ENCODE data around the gene TPRN.

Gene TPRN

DNA sequence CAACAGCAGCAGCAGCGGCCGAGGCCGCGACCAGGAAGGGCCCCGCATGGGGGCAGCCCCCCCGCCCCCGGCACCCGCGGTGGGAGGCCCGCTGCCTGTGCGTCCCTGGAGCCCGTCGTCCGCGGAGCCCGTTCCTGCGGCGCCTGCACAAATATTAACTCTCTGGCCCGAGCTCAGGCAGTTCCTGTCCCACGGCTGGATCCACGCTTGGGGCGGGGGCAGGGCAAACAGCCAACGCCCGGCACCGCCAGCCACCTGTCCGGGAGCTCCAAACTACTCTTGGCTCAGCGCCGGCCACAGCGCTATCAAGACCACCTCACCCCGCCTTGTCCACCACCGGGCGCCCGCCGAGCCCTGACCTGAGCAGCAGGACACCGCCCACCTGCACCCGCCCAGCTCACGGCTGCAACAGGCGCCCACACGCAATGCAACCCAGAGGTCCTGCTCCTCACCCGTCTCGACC, 30.6 kb downstream of the TPRN start, which contains the start of gene LRRC26:
LRRC26 (minus strand) TSS at position 156 of the 463 bp plus-strand sequence; CDS start at position 48, 108 bp downstream.
- Histone ChIP-seq H3K27me3 (ENCODE audit: control insufficient read depth in 1 of 2, insufficient read depth in 2 of 2, low read length in 2 of 2) (peaks cover 14 to 80% of the 10 kb centered on the region in 2 donors), H3K9me3 (ENCODE audit: low read length) (no peaks in the 10 kb centered on the region), H3K27ac (ENCODE audit: low read depth, low read length) (no peak within 1 kb of the TSS), H3K36me3 (ENCODE audit: insufficient read depth, low read length) (no peaks in the 10 kb centered on the region), H3K9ac (ENCODE audit: low read length) (no peak within 1 kb of the TSS), H3K4me3 (ENCODE audit: low read depth in 1 of 2, low read length in 2 of 2) (peak within 1 kb of the TSS in 1 of 2 donors; percentile 47), H3K4me1 (ENCODE audit: insufficient read depth, low read length) (no peaks in the 10 kb centered on the region)

DNA sequence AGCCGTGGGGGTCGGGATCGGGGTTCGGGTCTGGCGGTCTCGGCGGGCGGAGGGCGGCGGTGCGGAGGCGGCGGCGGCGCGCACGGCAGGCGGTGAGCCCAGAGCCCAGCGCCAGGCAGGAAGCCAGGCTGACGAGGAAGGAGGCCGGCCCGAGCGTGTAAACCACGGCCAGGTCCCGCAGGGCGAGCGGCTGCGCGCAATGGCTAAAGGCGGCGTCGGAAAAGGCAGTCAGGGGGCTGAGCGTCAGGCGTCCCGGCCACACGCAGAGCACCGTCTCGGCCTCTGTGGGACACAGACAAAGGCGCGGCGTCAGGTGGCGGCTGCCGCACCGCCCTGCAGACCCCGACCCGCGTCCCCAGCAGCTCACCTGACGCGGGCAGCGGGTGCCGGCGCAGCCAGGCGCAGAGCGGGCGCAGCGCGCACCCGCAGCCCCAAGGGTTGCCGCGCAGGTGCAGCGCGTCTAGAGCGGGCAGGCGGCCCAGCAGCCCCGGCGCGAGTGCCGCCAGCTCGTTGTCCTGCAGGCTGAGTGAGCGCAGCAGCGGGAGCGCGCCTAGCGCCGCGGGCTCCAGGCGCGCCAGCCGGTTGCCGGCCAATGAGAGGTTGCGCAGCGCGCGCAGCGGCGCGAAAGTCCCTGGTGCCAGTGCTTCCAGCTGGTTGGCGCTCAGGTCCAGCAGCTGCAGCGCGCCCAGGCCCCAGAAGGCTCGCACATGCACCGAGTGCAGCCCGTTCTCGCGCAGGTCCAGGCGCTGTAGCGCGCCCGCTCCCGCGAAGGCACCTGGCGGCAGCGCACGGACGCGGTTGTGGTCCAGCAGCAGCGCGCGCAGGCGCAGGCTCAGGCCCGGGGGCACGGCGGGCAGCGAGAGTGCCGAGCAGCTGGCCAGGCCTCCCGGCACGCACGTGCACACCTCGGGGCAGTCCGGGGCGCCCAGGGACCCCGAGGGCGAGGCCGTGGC, 31.4 kb downstream of the TPRN start:
- Histone ChIP-seq H3K4me3 (ENCODE audit: low read depth in 1 of 2, low read length in 2 of 2) (peak overlapping the region in 1 of 2 donors; percentile 47), H3K27me3 (ENCODE audit: control insufficient read depth in 1 of 2, insufficient read depth in 2 of 2, low read length in 2 of 2) (peaks cover 18 to 84% of the 10 kb centered on the region in 2 donors), H3K27ac (ENCODE audit: low read depth, low read length) (no peak overlapping the region), H3K4me1 (ENCODE audit: insufficient read depth, low read length) (no peaks in the 10 kb centered on the region), H3K36me3 (ENCODE audit: insufficient read depth, low read length) (no peaks in the 10 kb centered on the region), H3K9ac (ENCODE audit: low read length) (no peak overlapping the region), H3K9me3 (ENCODE audit: low read length) (no peaks in the 10 kb centered on the region)

DNA sequence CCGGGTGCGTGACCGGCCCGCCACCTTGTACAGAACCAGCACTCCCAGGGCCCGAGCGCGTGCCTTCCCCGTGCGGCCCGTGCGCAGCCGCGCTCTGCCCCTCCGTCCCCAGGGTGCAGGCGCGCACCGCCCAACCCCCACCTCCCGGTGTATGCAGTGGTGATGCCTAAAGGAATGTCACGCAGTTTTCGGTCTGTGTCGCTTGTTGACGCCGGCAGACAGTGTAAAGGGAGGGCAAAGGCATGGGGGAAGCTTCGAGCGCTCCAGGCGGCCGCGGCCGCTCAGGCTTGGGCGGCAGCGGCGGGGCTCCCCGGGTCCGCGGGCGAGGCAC, 32.0 kb downstream of the TPRN start:
- Histone ChIP-seq H3K27me3 (ENCODE audit: control insufficient read depth in 1 of 2, insufficient read depth in 2 of 2, low read length in 2 of 2) (peaks cover 25 to 87% of the 10 kb centered on the region in 2 donors), H3K27ac (ENCODE audit: low read depth, low read length) (no peak overlapping the region), H3K9ac (ENCODE audit: low read length) (no peak overlapping the region), H3K4me3 (ENCODE audit: low read depth in 1 of 2, low read length in 2 of 2) (no peak overlapping the region), H3K4me1 (ENCODE audit: insufficient read depth, low read length) (no peaks in the 10 kb centered on the region), H3K36me3 (ENCODE audit: insufficient read depth, low read length) (no peaks in the 10 kb centered on the region), H3K9me3 (ENCODE audit: low read length) (no peaks in the 10 kb centered on the region)

DNA sequence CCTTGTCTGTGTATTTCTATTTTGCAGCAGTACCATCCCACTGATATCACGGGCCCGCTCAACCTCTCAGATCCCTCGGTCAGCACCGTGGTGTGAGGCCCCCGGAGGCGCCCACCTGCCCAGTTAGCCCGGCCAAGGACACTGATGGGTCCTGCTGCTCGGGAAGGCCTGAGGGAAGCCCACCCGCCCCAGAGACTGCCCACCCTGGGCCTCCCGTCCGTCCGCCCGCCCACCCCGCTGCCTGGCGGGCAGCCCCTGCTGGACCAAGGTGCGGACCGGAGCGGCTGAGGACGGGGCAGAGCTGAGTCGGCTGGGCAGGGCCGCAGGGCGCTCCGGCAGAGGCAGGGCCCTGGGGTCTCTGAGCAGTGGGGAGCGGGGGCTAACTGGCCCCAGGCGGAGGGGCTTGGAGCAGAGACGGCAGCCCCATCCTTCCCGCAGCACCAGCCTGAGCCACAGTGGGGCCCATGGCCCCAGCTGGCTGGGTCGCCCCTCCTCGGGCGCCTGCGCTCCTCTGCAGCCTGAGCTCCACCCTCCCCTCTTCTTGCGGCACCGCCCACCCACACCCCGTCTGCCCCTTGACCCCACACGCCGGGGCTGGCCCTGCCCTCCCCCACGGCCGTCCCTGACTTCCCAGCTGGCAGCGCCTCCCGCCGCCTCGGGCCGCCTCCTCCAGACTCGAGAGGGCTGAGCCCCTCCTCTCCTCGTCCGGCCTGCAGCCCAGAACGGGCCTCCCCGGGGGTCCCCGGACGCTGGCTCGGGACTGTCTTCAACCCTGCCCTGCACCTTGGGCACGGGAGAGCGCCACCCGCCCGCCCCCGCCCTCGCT, 32.6 kb downstream of the TPRN start:
- Histone ChIP-seq H3K27ac (ENCODE audit: low read depth, low read length) (no peak overlapping the region), H3K9ac (ENCODE audit: low read length) (no peak overlapping the region), H3K36me3 (ENCODE audit: insufficient read depth, low read length) (no peaks in the 10 kb centered on the region), H3K4me1 (ENCODE audit: insufficient read depth, low read length) (no peaks in the 10 kb centered on the region), H3K27me3 (ENCODE audit: control insufficient read depth in 1 of 2, insufficient read depth in 2 of 2, low read length in 2 of 2) (peaks cover 27 to 93% of the 10 kb centered on the region in 2 donors), H3K4me3 (ENCODE audit: low read depth in 1 of 2, low read length in 2 of 2) (no peak overlapping the region), H3K9me3 (ENCODE audit: low read length) (no peaks in the 10 kb centered on the region)

DNA sequence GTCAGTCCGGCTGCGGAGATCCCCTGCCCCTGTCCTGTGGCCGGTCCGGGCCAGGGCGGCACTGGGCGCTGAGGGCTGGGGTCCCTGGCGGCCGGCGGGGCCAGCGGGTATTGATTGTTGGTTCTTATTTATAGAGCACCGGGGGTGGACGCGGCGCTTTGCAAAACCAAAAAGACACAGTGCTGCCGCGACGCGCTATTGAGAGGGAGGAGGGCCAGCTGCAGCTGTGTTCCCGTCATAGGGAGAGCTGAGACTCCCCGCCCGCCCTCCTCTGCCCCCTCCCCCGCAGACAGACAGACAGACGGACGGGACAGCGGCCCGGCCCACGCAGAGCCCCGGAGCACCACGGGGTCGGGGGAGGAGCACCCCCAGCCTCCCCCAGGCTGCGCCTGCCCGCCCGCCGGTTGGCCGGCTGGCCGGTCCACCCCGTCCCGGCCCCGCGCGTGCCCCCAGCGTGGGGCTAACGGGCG, 33.2 kb downstream of the TPRN start:
- Histone ChIP-seq H3K36me3 (ENCODE audit: insufficient read depth, low read length) (no peaks in the 10 kb centered on the region), H3K27me3 (ENCODE audit: control insufficient read depth in 1 of 2, insufficient read depth in 2 of 2, low read length in 2 of 2) (peaks cover 27 to 95% of the 10 kb centered on the region in 2 donors), H3K27ac (ENCODE audit: low read depth, low read length) (no peak overlapping the region), H3K4me3 (ENCODE audit: low read depth in 1 of 2, low read length in 2 of 2) (no peak overlapping the region), H3K9me3 (ENCODE audit: low read length) (no peaks in the 10 kb centered on the region), H3K4me1 (ENCODE audit: insufficient read depth, low read length) (no peaks in the 10 kb centered on the region), H3K9ac (ENCODE audit: low read length) (no peak overlapping the region)

DNA sequence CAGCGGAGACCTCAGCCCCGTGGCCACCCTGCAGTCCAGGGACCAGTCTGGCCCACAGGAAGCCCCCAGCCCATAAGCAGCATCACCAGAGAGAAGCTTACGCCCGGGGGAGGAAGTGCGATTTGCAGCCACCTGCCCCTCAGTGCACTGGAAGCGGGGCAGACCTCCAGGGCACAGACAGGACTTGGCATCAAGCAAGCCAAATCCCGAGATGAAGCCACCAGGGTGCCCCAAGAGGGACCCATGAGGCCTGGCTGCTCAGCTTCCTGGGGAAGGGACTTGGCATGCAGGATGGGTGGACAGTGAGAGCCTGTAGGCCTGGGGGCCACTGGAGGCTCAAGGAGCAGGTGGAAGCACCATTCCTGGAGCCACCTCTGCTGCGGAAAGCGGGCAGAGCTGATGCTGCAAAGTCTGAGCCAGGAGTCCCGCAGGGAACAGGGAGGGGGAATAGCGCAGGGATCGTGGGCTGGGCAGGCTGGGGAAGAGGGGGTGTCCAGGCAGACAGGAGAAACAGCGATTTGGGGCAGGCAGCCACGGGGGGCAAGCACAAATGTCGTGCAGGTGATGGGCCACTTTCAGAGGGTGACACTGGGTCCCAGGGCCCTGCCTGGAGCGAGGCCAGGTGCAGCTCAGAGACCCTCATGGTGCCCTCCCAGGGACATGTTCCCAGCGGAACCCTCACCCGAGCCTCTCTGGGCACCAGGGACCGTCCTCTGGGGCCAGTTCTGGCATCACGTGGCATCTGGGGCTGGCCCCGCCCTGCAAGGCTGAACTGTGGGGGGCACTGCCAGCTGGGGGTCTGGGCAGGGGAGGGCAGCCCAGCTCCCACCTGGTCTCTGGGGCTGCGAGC, 33.9 kb downstream of the TPRN start:
- Histone ChIP-seq H3K27ac (ENCODE audit: low read depth, low read length) (no peak overlapping the region), H3K4me3 (ENCODE audit: low read depth in 1 of 2, low read length in 2 of 2) (no peak overlapping the region), H3K9ac (ENCODE audit: low read length) (no peak overlapping the region), H3K27me3 (ENCODE audit: control insufficient read depth in 1 of 2, insufficient read depth in 2 of 2, low read length in 2 of 2) (peaks cover 27 to 95% of the 10 kb centered on the region in 2 donors), H3K36me3 (ENCODE audit: insufficient read depth, low read length) (no peaks in the 10 kb centered on the region), H3K4me1 (ENCODE audit: insufficient read depth, low read length) (no peaks in the 10 kb centered on the region), H3K9me3 (ENCODE audit: low read length) (no peaks in the 10 kb centered on the region)

DNA sequence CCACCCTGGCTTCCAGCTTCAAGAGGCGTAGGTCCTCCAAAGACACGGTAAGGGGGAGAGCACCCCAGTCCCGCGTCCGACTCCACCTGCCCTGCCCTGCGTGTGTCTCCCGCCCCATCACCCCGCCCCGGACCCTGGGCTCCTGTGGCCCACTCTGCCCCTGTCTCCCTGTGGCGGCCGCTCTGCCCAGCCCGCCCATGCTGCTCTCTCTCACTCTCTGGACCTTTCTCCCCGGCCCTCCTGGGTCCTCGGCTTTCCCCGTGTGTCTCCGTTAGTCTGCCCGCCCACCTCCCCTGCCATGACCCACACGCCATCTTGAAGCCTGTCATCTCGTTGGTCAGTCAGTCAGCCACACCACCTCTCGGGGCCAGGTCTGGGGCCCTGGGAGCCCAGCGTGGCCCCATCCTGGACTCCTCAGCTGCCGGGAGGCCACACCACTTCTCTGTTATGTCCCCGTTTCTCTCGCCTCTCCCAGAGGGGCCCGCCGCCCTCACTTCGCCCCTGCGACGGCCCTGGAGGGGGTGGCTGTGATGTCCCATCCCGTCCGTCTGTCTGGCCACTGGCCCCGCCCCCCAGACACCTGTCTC, 35.2 kb downstream of the TPRN start:
- no peaks in the 10 kb centered on the region for H3K9me3 ChIP-seq (ENCODE audit: low read length)
- H3K9ac ChIP-seq (ENCODE audit: low read length), result no peak overlapping the region
- no peaks in the 10 kb centered on the region for H3K4me1 ChIP-seq (ENCODE audit: insufficient read depth, low read length)
- H3K27ac ChIP-seq (ENCODE audit: low read depth, low read length), result no peak overlapping the region
- peaks cover 23 to 90% of the 10 kb centered on the region in 2 donors for H3K27me3 ChIP-seq (ENCODE audit: control insufficient read depth in 1 of 2, insufficient read depth in 2 of 2, low read length in 2 of 2)
- H3K4me3 ChIP-seq (ENCODE audit: low read depth in 1 of 2, low read length in 2 of 2), result no peak overlapping the region
- no peaks in the 10 kb centered on the region for H3K36me3 ChIP-seq (ENCODE audit: insufficient read depth, low read length)

DNA sequence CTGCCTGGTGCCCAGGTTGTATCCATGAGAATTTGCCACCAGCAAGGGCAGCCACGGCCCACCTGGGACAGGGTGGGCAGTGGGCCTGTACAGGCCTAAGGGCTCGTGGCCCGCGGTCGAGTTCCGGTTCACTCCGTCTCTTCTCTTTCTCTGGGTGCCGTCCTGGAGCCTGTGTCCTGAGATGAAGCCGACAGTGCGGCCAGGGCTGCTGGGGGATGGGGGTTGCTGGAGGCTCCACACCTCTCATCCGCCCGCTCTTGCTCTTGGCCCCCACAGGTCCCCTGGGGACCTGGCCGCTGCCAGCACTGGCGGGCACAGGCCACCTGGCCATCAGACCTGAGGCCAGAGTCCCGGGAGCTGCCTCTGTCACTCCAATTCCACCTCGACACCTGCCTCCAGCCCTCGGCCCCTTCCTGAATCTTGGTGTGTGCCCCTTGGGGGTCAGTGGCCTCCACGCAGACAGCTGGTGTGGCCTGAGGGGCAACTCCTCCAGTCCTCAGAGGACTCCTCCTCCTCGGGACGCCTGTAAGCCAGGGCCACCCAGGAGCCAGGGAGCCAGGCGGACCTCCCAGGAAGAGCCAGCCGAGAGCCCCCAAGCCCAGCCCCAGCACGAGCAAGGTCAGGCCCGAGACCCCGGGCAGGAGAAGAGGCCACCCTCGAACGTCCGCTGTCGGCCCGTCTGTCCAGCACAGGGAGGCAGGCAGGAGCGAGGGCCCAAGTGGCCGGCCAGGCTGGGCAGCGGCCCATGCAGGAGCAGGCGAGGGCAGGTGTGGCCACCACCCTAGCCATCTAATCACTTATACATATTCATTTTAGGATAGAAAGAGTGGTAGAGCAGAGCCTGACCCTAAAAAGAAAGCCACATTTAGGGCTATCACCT, 35.9 kb downstream of the TPRN start:
- no peaks in the 10 kb centered on the region for H3K9me3 ChIP-seq (ENCODE audit: low read length)
- H3K36me3 ChIP-seq (ENCODE audit: insufficient read depth, low read length), result no peaks in the 10 kb centered on the region
- H3K9ac ChIP-seq (ENCODE audit: low read length), result no peak overlapping the region
- no peaks in the 10 kb centered on the region for H3K4me1 ChIP-seq (ENCODE audit: insufficient read depth, low read length)
- no peak overlapping the region for H3K27ac ChIP-seq (ENCODE audit: low read depth, low read length)
- H3K4me3 ChIP-seq (ENCODE audit: low read depth in 1 of 2, low read length in 2 of 2), result no peak overlapping the region
- H3K27me3 ChIP-seq (ENCODE audit: control insufficient read depth in 1 of 2, insufficient read depth in 2 of 2, low read length in 2 of 2), result peaks cover 21 to 90% of the 10 kb centered on the region in 2 donors

DNA sequence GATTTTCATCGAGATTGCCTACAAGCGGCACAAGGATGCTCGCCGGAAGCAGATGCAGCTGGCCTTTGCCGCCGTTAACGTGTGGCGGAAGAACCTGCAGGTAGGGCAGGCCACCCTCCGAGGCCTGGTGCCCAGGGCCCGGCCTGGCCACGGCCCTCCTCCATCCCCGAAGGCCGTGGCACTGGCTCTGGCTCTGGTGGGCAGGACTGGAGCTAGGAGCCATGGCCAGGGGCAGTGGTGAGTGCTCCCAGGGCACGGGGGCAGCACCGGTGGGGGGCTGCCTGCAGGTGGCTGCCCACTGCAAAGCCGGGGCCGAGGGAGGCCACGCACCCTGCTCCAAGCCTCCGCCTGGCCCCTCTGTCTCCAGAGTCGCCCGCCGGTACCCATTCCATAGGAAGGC, 36.7 kb downstream of the TPRN start:
- no peaks in the 10 kb centered on the region for H3K4me1 ChIP-seq (ENCODE audit: insufficient read depth, low read length)
- H3K27ac ChIP-seq (ENCODE audit: low read depth, low read length), result no peak overlapping the region
- H3K36me3 ChIP-seq (ENCODE audit: insufficient read depth, low read length), result no peaks in the 10 kb centered on the region
- no peak overlapping the region for H3K4me3 ChIP-seq (ENCODE audit: low read depth in 1 of 2, low read length in 2 of 2)
- no peak overlapping the region for H3K9ac ChIP-seq (ENCODE audit: low read length)
- no peaks in the 10 kb centered on the region for H3K9me3 ChIP-seq (ENCODE audit: low read length)
- peaks cover 29 to 91% of the 10 kb centered on the region in 2 donors for H3K27me3 ChIP-seq (ENCODE audit: control insufficient read depth in 1 of 2, insufficient read depth in 2 of 2, low read length in 2 of 2)

DNA sequence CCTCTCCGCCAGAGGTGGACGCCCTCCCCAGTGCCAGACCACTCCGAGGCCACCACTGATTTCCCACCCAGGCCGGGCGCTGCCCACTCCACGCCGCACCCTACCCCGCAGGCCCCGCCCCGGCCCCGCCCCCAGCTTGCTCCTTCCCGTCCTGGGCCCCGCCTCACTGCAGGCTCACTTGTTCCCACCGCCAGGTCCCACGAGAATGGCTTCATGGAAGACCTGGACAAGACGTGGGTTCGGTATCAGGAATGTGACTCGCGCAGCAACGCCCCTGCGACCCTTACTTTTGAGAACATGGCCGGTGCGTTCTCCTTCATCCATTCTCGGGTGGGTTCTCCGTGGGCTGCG, 37.2 kb downstream of the TPRN start:
- H3K27ac ChIP-seq (ENCODE audit: low read depth, low read length), result no peak overlapping the region
- H3K9me3 ChIP-seq (ENCODE audit: low read length), result no peaks in the 10 kb centered on the region
- no peak overlapping the region for H3K4me3 ChIP-seq (ENCODE audit: low read depth in 1 of 2, low read length in 2 of 2)
- H3K36me3 ChIP-seq (ENCODE audit: insufficient read depth, low read length), result no peaks in the 10 kb centered on the region
- H3K27me3 ChIP-seq (ENCODE audit: control insufficient read depth in 1 of 2, insufficient read depth in 2 of 2, low read length in 2 of 2), result peaks cover 33 to 95% of the 10 kb centered on the region in 2 donors
- no peaks in the 10 kb centered on the region for H3K4me1 ChIP-seq (ENCODE audit: insufficient read depth, low read length)
- H3K9ac ChIP-seq (ENCODE audit: low read length), result no peak overlapping the region

Measured in muscle layer of colon (tissue), 2 donors.